ENCODE measurements around the gene ZNF488.

- TF ChIP-seq CTCF (conservative IDR thresholded peaks at IDR 0.05; ENCODE audit: low read length) = no peak
- no peak for TF ChIP-seq EZH2phosphoT487 (IDR thresholded peaks at IDR 0.05; ENCODE audit: borderline replicate concordance)
These were observed 35.3 kb upstream of the ZNF488 start for GRCh38 chr10:47419421-47419820.

Data from Loucy (cell line).